HEK293T (cell line): ENCODE data around the gene OR2AE1.
"Not testable (repeated sequence)": the region's sequence is repeated elsewhere in the genome, so short reads cannot be mapped to it uniquely, and the experiment has no call there.

ENCODE experiments used
- FOXM1 ChIP-seq: fragments of 450-650 bp; IDR thresholded peaks from 2 replicates; pipeline ENCODE4 v1.6.1; 2017; ENCODE audit warnings: mild to moderate bottlenecking, borderline replicate concordance
- SP1 ChIP-seq: fragments of 450-650 bp; IDR thresholded peaks from 2 replicates; pipeline ENCODE4 v1.6.1; 2017

- not testable (repeated sequence) for TF ChIP-seq SP1, FOXM1
Observed at GRCh38 chr7:99890348-99890747, 13.5 kb upstream of the OR2AE1 start.
